Measurements from ENCODE around the gene OR2G2. TPM values are rescaled to one million over a fixed set of nuclear protein-coding genes. Genes with fewer than 3 reads are reported as not detected.

OR2G2 gene
- total and polyA plus RNA-seq, 3 experiments from 2014 or later, result not detected

- DNase-seq, result no peak
- Mint-ChIP-seq H3K4me1 (peaks cover 9 to 12% (median 10%) of the 10 kb centered on the region in 3 donors), H3K27ac (no peak overlapping the region), H3K9me3 (peaks cover 0 to 2% (median 0%) of the 10 kb centered on the region in 5 donors), H3K36me3 (no peaks in the 10 kb centered on the region), H3K27me3 (peaks cover 15% of the 10 kb centered on the region in 2 donors), H3K4me3 (no peak overlapping the region)
- H3K9me3 ChIP-seq (ENCODE audit: low read length), result no peaks in the 10 kb centered on the region
- ChIA-PET POLR2A (no interaction called here), CTCF (no interaction called here)
- H3K4me1 ChIP-seq (ENCODE audit: insufficient read depth, low read length), result no peaks in the 10 kb centered on the region
- no peak overlapping the region for H3K4me3 ChIP-seq (ENCODE audit: low read length)
- H3K27me3 ChIP-seq (ENCODE audit: insufficient read depth, low read length, poor library complexity, severe bottlenecking), result no peaks in the 10 kb centered on the region
- no peaks in the 10 kb centered on the region for H3K36me3 ChIP-seq (ENCODE audit: insufficient read depth, low read length)
- H3K27ac ChIP-seq (ENCODE audit: low read depth, low read length), result no peak overlapping the region
Observed at GRCh38 chr1:247552231-247552630, 35.9 kb upstream of the OR2G2 start.

- Histone ChIP-seq H3K4me3 (ENCODE audit: low read length) (no peak overlapping the region), H3K27ac (ENCODE audit: low read depth, low read length) (no peak overlapping the region), H3K4me1 (ENCODE audit: insufficient read depth, low read length) (no peaks in the 10 kb centered on the region), H3K36me3 (ENCODE audit: insufficient read depth, low read length) (no peaks in the 10 kb centered on the region), H3K9me3 (ENCODE audit: low read length) (no peaks in the 10 kb centered on the region), H3K27me3 (ENCODE audit: insufficient read depth, low read length, poor library complexity, severe bottlenecking) (no peaks in the 10 kb centered on the region)
- no peak overlapping the region for H3K4me3 Mint-ChIP-seq
- CTCF ChIA-PET, result no interaction called here
- H3K27me3 Mint-ChIP-seq, result peaks cover 5 to 6% of the 10 kb centered on the region in 2 donors
- H3K36me3 Mint-ChIP-seq, result no peaks in the 10 kb centered on the region
- no peak for DNase-seq
- no peaks in the 10 kb centered on the region for H3K9me3 Mint-ChIP-seq
- no peaks in the 10 kb centered on the region for H3K4me1 Mint-ChIP-seq
- POLR2A ChIA-PET, result no interaction called here
- H3K27ac Mint-ChIP-seq, result no peak overlapping the region
Observed at GRCh38 chr1:247557926-247558674, 30.1 kb upstream of the OR2G2 start.

- Histone ChIP-seq H3K4me3 (ENCODE audit: low read length) (no peak overlapping the region), H3K27ac (ENCODE audit: low read depth, low read length) (no peak overlapping the region), H3K27me3 (ENCODE audit: insufficient read depth, low read length, poor library complexity, severe bottlenecking) (no peaks in the 10 kb centered on the region), H3K9me3 (ENCODE audit: low read length) (no peaks in the 10 kb centered on the region), H3K36me3 (ENCODE audit: insufficient read depth, low read length) (no peaks in the 10 kb centered on the region), H3K4me1 (ENCODE audit: insufficient read depth, low read length) (no peaks in the 10 kb centered on the region)
- Mint-ChIP-seq H3K36me3 (no peaks in the 10 kb centered on the region), H3K4me3 (no peak overlapping the region), H3K4me1 (no peaks in the 10 kb centered on the region), H3K9me3 (no peaks in the 10 kb centered on the region), H3K27ac (no peak overlapping the region), H3K27me3 (peaks cover 5 to 6% of the 10 kb centered on the region in 2 donors)
- POLR2A ChIA-PET, result interaction anchor here (0.6 kb wide), 1 partner anchor 23 kb away, joined by 3 read pairs; no protein-coding TSS in a partner anchor
- DNase-seq, result no peak
- CTCF ChIA-PET, result no interaction called here
Observed at GRCh38 chr1:247561711-247562110, 26.4 kb upstream of the OR2G2 start.

GRCh38 chr1:247562198-247562597 lies 26.0 kb upstream of the OR2G2 start:
- no peaks in the 10 kb centered on the region for H3K9me3 ChIP-seq (ENCODE audit: low read length)
- H3K36me3 Mint-ChIP-seq, result no peaks in the 10 kb centered on the region
- CTCF ChIA-PET, result no interaction called here
- DNase-seq, result no peak
- H3K9me3 Mint-ChIP-seq, result no peaks in the 10 kb centered on the region
- H3K27ac ChIP-seq (ENCODE audit: low read depth, low read length), result no peak overlapping the region
- no peak overlapping the region for H3K27ac Mint-ChIP-seq
- no peaks in the 10 kb centered on the region for H3K4me1 ChIP-seq (ENCODE audit: insufficient read depth, low read length)
- POLR2A ChIA-PET, result no interaction called here
- H3K4me1 Mint-ChIP-seq, result no peaks in the 10 kb centered on the region
- H3K27me3 Mint-ChIP-seq, result peaks cover 5 to 6% of the 10 kb centered on the region in 2 donors
- no peak overlapping the region for H3K4me3 Mint-ChIP-seq
- H3K27me3 ChIP-seq (ENCODE audit: insufficient read depth, low read length, poor library complexity, severe bottlenecking), result no peaks in the 10 kb centered on the region
- no peaks in the 10 kb centered on the region for H3K36me3 ChIP-seq (ENCODE audit: insufficient read depth, low read length)
- H3K4me3 ChIP-seq (ENCODE audit: low read length), result no peak overlapping the region

GRCh38 chr1:247574236-247574635 lies 13.9 kb upstream of the OR2G2 start:
- ChIA-PET CTCF (no interaction called here), POLR2A (no interaction called here)
- no peaks in the 10 kb centered on the region for H3K36me3 Mint-ChIP-seq

GRCh38 chr1:247574664-247575063 lies 13.5 kb upstream of the OR2G2 start:
- Mint-ChIP-seq H3K27me3 (peaks cover 2 to 34% of the 10 kb centered on the region in 2 donors), H3K4me1 (no peaks in the 10 kb centered on the region), H3K4me3 (no peak overlapping the region), H3K36me3 (no peaks in the 10 kb centered on the region), H3K27ac (no peak overlapping the region), H3K9me3 (peaks cover 0 to 6% (median 2%) of the 10 kb centered on the region in 5 donors)
- H3K9me3 ChIP-seq (ENCODE audit: low read length), result no peaks in the 10 kb centered on the region
- ChIA-PET POLR2A (no interaction called here), CTCF (no interaction called here)
- H3K27ac ChIP-seq (ENCODE audit: low read depth, low read length), result no peak overlapping the region
- H3K4me1 ChIP-seq (ENCODE audit: insufficient read depth, low read length), result no peaks in the 10 kb centered on the region
- H3K27me3 ChIP-seq (ENCODE audit: insufficient read depth, low read length, poor library complexity, severe bottlenecking), result no peaks in the 10 kb centered on the region
- H3K36me3 ChIP-seq (ENCODE audit: insufficient read depth, low read length), result no peaks in the 10 kb centered on the region
- no peak for DNase-seq
- no peak overlapping the region for H3K4me3 ChIP-seq (ENCODE audit: low read length)

More at GRCh38 chr1:247574236-247574635, 13.9 kb upstream of the OR2G2 start:
- Mint-ChIP-seq H3K9me3 (peaks cover 0 to 10% (median 2%) of the 10 kb centered on the region in 5 donors), H3K27ac (no peak overlapping the region), H3K4me1 (no peaks in the 10 kb centered on the region), H3K4me3 (no peak overlapping the region), H3K27me3 (peaks cover 2 to 34% of the 10 kb centered on the region in 2 donors)
- no peak for DNase-seq
- Histone ChIP-seq H3K27ac (ENCODE audit: low read depth, low read length) (no peak overlapping the region), H3K4me1 (ENCODE audit: insufficient read depth, low read length) (no peaks in the 10 kb centered on the region), H3K9me3 (ENCODE audit: low read length) (no peaks in the 10 kb centered on the region), H3K36me3 (ENCODE audit: insufficient read depth, low read length) (no peaks in the 10 kb centered on the region), H3K27me3 (ENCODE audit: insufficient read depth, low read length, poor library complexity, severe bottlenecking) (no peaks in the 10 kb centered on the region), H3K4me3 (ENCODE audit: low read length) (no peak overlapping the region)

- H3K27ac Mint-ChIP-seq, result no peak overlapping the region
- CTCF ChIA-PET, result interaction anchor here (1.5 kb wide), 1 partner anchor 186 kb away, joined by 4 read pairs; no protein-coding TSS in a partner anchor
Observed at GRCh38 chr1:247576514-247576913, 11.6 kb upstream of the OR2G2 start.

GRCh38 chr1:247578946-247579460 lies 9.2 kb upstream of the OR2G2 start:
- CTCF ChIA-PET, result no interaction called here
- H3K9me3 ChIP-seq (ENCODE audit: low read length), result no peaks in the 10 kb centered on the region
- no peaks in the 10 kb centered on the region for H3K36me3 Mint-ChIP-seq
- H3K27me3 ChIP-seq (ENCODE audit: insufficient read depth, low read length, poor library complexity, severe bottlenecking), result no peaks in the 10 kb centered on the region
- peak overlapping the region in 1 of 8 donors; percentile 12 for H3K27ac Mint-ChIP-seq
- no peak overlapping the region for H3K4me3 Mint-ChIP-seq
- H3K4me1 ChIP-seq (ENCODE audit: insufficient read depth, low read length), result no peaks in the 10 kb centered on the region
- no peak overlapping the region for H3K27ac ChIP-seq (ENCODE audit: low read depth, low read length)
- POLR2A ChIA-PET, result no interaction called here
- no peaks in the 10 kb centered on the region for H3K4me1 Mint-ChIP-seq
- H3K27me3 Mint-ChIP-seq, result peaks cover 2 to 27% of the 10 kb centered on the region in 2 donors
- DNase-seq, result no peak
- no peaks in the 10 kb centered on the region for H3K36me3 ChIP-seq (ENCODE audit: insufficient read depth, low read length)
- no peak overlapping the region for H3K4me3 ChIP-seq (ENCODE audit: low read length)
- H3K9me3 Mint-ChIP-seq, result no peaks in the 10 kb centered on the region

More at GRCh38 chr1:247576514-247576913, 11.6 kb upstream of the OR2G2 start:
- Histone ChIP-seq H3K27me3 (ENCODE audit: insufficient read depth, low read length, poor library complexity, severe bottlenecking) (no peaks in the 10 kb centered on the region), H3K4me1 (ENCODE audit: insufficient read depth, low read length) (no peaks in the 10 kb centered on the region), H3K4me3 (ENCODE audit: low read length) (no peak overlapping the region), H3K9me3 (ENCODE audit: low read length) (no peaks in the 10 kb centered on the region), H3K36me3 (ENCODE audit: insufficient read depth, low read length) (no peaks in the 10 kb centered on the region), H3K27ac (ENCODE audit: low read depth, low read length) (no peak overlapping the region)
- no peak overlapping the region for H3K4me3 Mint-ChIP-seq
- H3K27me3 Mint-ChIP-seq, result peaks cover 2 to 34% of the 10 kb centered on the region in 2 donors
- H3K36me3 Mint-ChIP-seq, result no peaks in the 10 kb centered on the region
- H3K9me3 Mint-ChIP-seq, result no peaks in the 10 kb centered on the region
- DNase-seq, result no peak
- POLR2A ChIA-PET, result no interaction called here
- H3K4me1 Mint-ChIP-seq, result no peaks in the 10 kb centered on the region
